Neuron (in vitro differentiated cells): Measurements from ENCODE around the gene NOS3.

ENCODE experiments used
- H2AFZ ChIP-seq: one replicate; pipeline ENCODE4 v1.6.1; 2013; ENCODE audit warnings: low read depth, mild to moderate bottlenecking, inconsistent platforms, low read length, moderate library complexity
- H3K27me3 ChIP-seq: one replicate; pipeline ENCODE4 v1.6.1; 2013; ENCODE audit warnings: low read length; ENCODE audit not compliant: insufficient read depth
- H3K36me3 ChIP-seq: one replicate; pipeline ENCODE4 v1.6.1; 2013; ENCODE audit warnings: low read length; ENCODE audit not compliant: insufficient read depth
- H3K4me1 ChIP-seq: one replicate; pipeline ENCODE4 v1.6.1; 2013; ENCODE audit warnings: low read length; ENCODE audit not compliant: insufficient read depth
- H3K4me3 ChIP-seq: 2 replicates; pipeline ENCODE4 v1.5.1; 2013; ENCODE audit warnings: mild to moderate bottlenecking, low read length, moderate library complexity
- H3K9me3 ChIP-seq: one replicate; pipeline ENCODE4 v1.6.1; 2013; ENCODE audit warnings: low read length

The NOS3 gene

GRCh38 chr7:151057989-151058780 lies 67.4 kb downstream of the NOS3 start:
- Histone ChIP-seq H3K27me3 (no peaks in the 10 kb centered on the region), H3K9me3 (no peaks in the 10 kb centered on the region), H3K4me3 (peak overlapping the region; percentile 79), H3K36me3 (peaks cover 2% of the 10 kb centered on the region), H2AFZ (peak overlapping the region; percentile 11), H3K4me1 (peaks cover 29% of the 10 kb centered on the region)

- H3K4me1 ChIP-seq: peaks cover 29% of the 10 kb centered on the region
- H3K27me3 ChIP-seq: no peaks in the 10 kb centered on the region
- peak overlapping the region; percentile 79 for H3K4me3 ChIP-seq
- peak overlapping the region; percentile 35 for H2AFZ ChIP-seq
- H3K36me3 ChIP-seq: no peaks in the 10 kb centered on the region
- no peaks in the 10 kb centered on the region for H3K9me3 ChIP-seq
Observed at GRCh38 chr7:151058781-151059366, 68.1 kb downstream of the NOS3 start.

GRCh38 chr7:151059367-151060112 lies 68.7 kb downstream of the NOS3 start, which contains the start of gene SLC4A2:
Gene SLC4A2, plus strand, starts transcription at chr7:151059589. Its CDS starts 2,399 bp downstream, at chr7:151061988.
- Histone ChIP-seq H3K9me3 (no peaks in the 10 kb centered on the region), H3K27me3 (no peaks in the 10 kb centered on the region), H2AFZ (peak within 1 kb of the TSS; percentile 35), H3K4me3 (peak within 1 kb of the TSS; percentile 79), H3K36me3 (peaks cover 3% of the 10 kb centered on the region), H3K4me1 (peaks cover 29% of the 10 kb centered on the region)

- H3K4me1 ChIP-seq: peaks cover 29% of the 10 kb centered on the region
- H3K36me3 ChIP-seq: peaks cover 8% of the 10 kb centered on the region
- no peaks in the 10 kb centered on the region for H3K9me3 ChIP-seq
- H2AFZ ChIP-seq: peak overlapping the region; percentile 35
- no peaks in the 10 kb centered on the region for H3K27me3 ChIP-seq
- peak overlapping the region; percentile 79 for H3K4me3 ChIP-seq
Observed at GRCh38 chr7:151060113-151060415, 69.2 kb downstream of the NOS3 start.

GRCh38 chr7:151060416-151061212 lies 69.8 kb downstream of the NOS3 start:
- Histone ChIP-seq H3K9me3 (no peaks in the 10 kb centered on the region), H3K4me3 (peak overlapping the region; percentile 79), H2AFZ (peak overlapping the region; percentile 35), H3K27me3 (no peaks in the 10 kb centered on the region), H3K36me3 (peaks cover 13% of the 10 kb centered on the region), H3K4me1 (peaks cover 29% of the 10 kb centered on the region)

- Histone ChIP-seq H2AFZ (no peak overlapping the region), H3K4me1 (peaks cover 29% of the 10 kb centered on the region), H3K4me3 (no peak overlapping the region), H3K9me3 (no peaks in the 10 kb centered on the region), H3K36me3 (peaks cover 21% of the 10 kb centered on the region), H3K27me3 (no peaks in the 10 kb centered on the region)
Observed at GRCh38 chr7:151061213-151062110, 70.6 kb downstream of the NOS3 start.

GRCh38 chr7:151062111-151062398 lies 71.2 kb downstream of the NOS3 start:
- Histone ChIP-seq H3K4me1 (peaks cover 25% of the 10 kb centered on the region), H2AFZ (no peak overlapping the region), H3K36me3 (peaks cover 27% of the 10 kb centered on the region), H3K4me3 (no peak overlapping the region), H3K9me3 (no peaks in the 10 kb centered on the region), H3K27me3 (no peaks in the 10 kb centered on the region)

- H3K36me3 ChIP-seq: peaks cover 32% of the 10 kb centered on the region
- H3K4me3 ChIP-seq: no peak overlapping the region
- peaks cover 23% of the 10 kb centered on the region for H3K4me1 ChIP-seq
- H3K27me3 ChIP-seq: no peaks in the 10 kb centered on the region
- no peak overlapping the region for H2AFZ ChIP-seq
- no peaks in the 10 kb centered on the region for H3K9me3 ChIP-seq
Observed at GRCh38 chr7:151062399-151063211, 71.8 kb downstream of the NOS3 start.

- Histone ChIP-seq H3K4me3 (no peak overlapping the region), H3K27me3 (no peaks in the 10 kb centered on the region), H3K36me3 (peaks cover 36% of the 10 kb centered on the region), H3K4me1 (peaks cover 23% of the 10 kb centered on the region), H3K9me3 (no peaks in the 10 kb centered on the region), H2AFZ (no peak overlapping the region)
Observed at GRCh38 chr7:151063212-151063561, 72.4 kb downstream of the NOS3 start.
